OCI-LY7 (cell line): ENCODE measurements around the gene C11orf24. TPM values are rescaled to one million over a fixed set of nuclear protein-coding genes. Genes with fewer than 3 reads are reported as not detected.

Experiments
- BruUV-seq: library from RNA; stranded (reverse); fragments of 400-500 nt; replicated peaks from 2 replicates; lab custom pipeline; 2021; lab: Mats Ljungman, UMichigan
- CTCF ChIA-PET: fragments of 300-600 bp; sonication (Branson Sonifier 250); formaldehyde crosslinking; loops from one replicate; lab custom pipeline; 2022; ENCODE audit warnings: antibody characterized with exemption; ENCODE audit not compliant: unreplicated experiment; lab: Charles Lee
- POLR2A ChIA-PET: fragments of 300-600 bp; sonication (Branson Sonifier 250); formaldehyde crosslinking; loops from one replicate; lab custom pipeline; 2022; ENCODE audit warnings: antibody characterized with exemption; lab: Charles Lee
- DNase-seq: peaks from one replicate; pipeline ENCODE4 v3.0.0-alpha.2; 2015; ENCODE audit warnings: low spot score
- H2AFZ ChIP-seq: fragments of 200-600 bp; sonication (generic), shearing (Covaris generic); 2 replicates; pipeline ENCODE4 v1.6.1; 2014; ENCODE audit warnings: mild to moderate bottlenecking, antibody characterized with exemption, low read length, moderate library complexity
- H3K27ac ChIP-seq: fragments of 200-600 bp; sonication (generic); 2 replicates; pipeline ENCODE4 v1.5.1; 2014; ENCODE audit warnings: mixed run types, low read depth, mild to moderate bottlenecking, moderate library complexity, low read length, inconsistent platforms; ENCODE audit not compliant: poor library complexity, severe bottlenecking
- H3K36me3 ChIP-seq: fragments of 200-600 bp; sonication (generic); 2 replicates; pipeline ENCODE4 v1.6.1; 2014; ENCODE audit warnings: mild to moderate bottlenecking, antibody characterized with exemption, low read length, moderate library complexity, mixed read lengths; ENCODE audit not compliant: insufficient read depth
- H3K4me1 ChIP-seq: fragments of 200-600 bp; sonication (generic); 2 replicates; pipeline ENCODE4 v1.5.1; 2014; ENCODE audit warnings: mild to moderate bottlenecking, low read length; ENCODE audit not compliant: insufficient read depth, poor library complexity, severe bottlenecking
- H3K4me2 ChIP-seq: fragments of 200-600 bp; sonication (generic); 2 replicates; pipeline ENCODE4 v1.6.1; 2014; ENCODE audit warnings: mild to moderate bottlenecking, low read length
- H3K4me3 ChIP-seq: fragments of 200-600 bp; sonication (generic); 2 replicates; pipeline ENCODE4 v1.5.1; 2014; ENCODE audit warnings: mild to moderate bottlenecking, low read depth, low read length; ENCODE audit not compliant: poor library complexity, severe bottlenecking
- H3K79me2 ChIP-seq: fragments of 200-600 bp; sonication (generic); 2 replicates; pipeline ENCODE4 v1.6.1; 2016; ENCODE audit warnings: low read depth, mild to moderate bottlenecking, low read length, moderate library complexity, mixed read lengths; ENCODE audit not compliant: insufficient read depth
- H3K9me2 ChIP-seq: fragments of 200-600 bp; sonication (generic); 2 replicates; pipeline ENCODE4 v1.6.1; 2016; ENCODE audit warnings: mild to moderate bottlenecking, low read length, mixed read lengths; ENCODE audit not compliant: insufficient read depth
- H3K9me3 ChIP-seq: fragments of 200-600 bp; sonication (generic); 2 replicates; pipeline ENCODE4 v1.6.1; 2014; ENCODE audit warnings: mild to moderate bottlenecking, mixed run types, low read length, mixed read lengths
- H4K20me1 ChIP-seq: fragments of 200-600 bp; sonication (generic); 2 replicates; pipeline ENCODE4 v1.6.1; 2014; ENCODE audit warnings: mild to moderate bottlenecking, antibody characterized with exemption, low read length, moderate library complexity, mixed read lengths; ENCODE audit not compliant: insufficient read depth
- CTCF ChIP-seq: fragments of 200-600 bp; sonication (generic); conservative IDR thresholded peaks from 2 replicates; pipeline ENCODE4 v1.5.1; 2014; ENCODE audit warnings: mild to moderate bottlenecking, antibody characterized with exemption, low read length, moderate library complexity, mixed read lengths
- EZH2phosphoT487 ChIP-seq: fragments of 200-600 bp; sonication (generic); IDR thresholded peaks from 2 replicates; pipeline ENCODE4 v1.6.1; 2018; ENCODE audit warnings: low read depth, borderline replicate concordance, mild to moderate bottlenecking, mixed run types, antibody characterized with exemption, low read length, moderate library complexity, mixed read lengths
- intact Hi-C: fragments of 100-400 bp; cut with micrococcal nuclease; formaldehyde crosslinking; loops from one replicate; pipeline ENCODE4 v1.10.0; 2022; ENCODE audit not compliant: unreplicated experiment
- total RNA-seq, 2 experiments: library from RNA; depleted of rRNA in 1 of 2; stranded (reverse); fragments of >200 nt in 1 of 2; shearing (Covaris generic) in 1 of 2; gene quantifications; 2 replicates each; pipeline ENCODE4 v1.2.3, GENCODE V29; 2014 to 2022

C11orf24 gene
- total RNA-seq, 2 experiments from 2014 or later = 81.1 to 94.1 TPM

- POLR2A ChIA-PET = no interaction called here
- H3K79me2 ChIP-seq = peaks cover 30% of the 10 kb centered on the region
- DNase-seq = no peak
- H3K4me1 ChIP-seq = peaks cover 46% of the 10 kb centered on the region
- no peak overlapping the region for H3K27ac ChIP-seq
- CTCF ChIA-PET = no interaction called here
- H3K36me3 ChIP-seq = peaks cover 91% of the 10 kb centered on the region
- intact Hi-C loops = no loop called here
- no peaks in the 10 kb centered on the region for H3K9me3 ChIP-seq
- no peak overlapping the region for H2AFZ ChIP-seq
- no peak for TF ChIP-seq CTCF
- TF ChIP-seq EZH2phosphoT487 = no peak
- H3K4me3 ChIP-seq = no peak overlapping the region
- H4K20me1 ChIP-seq = no peaks in the 10 kb centered on the region
- no peak overlapping the region for H3K4me2 ChIP-seq
- no peaks in the 10 kb centered on the region for H3K9me2 ChIP-seq
- no TSS peak for BruUV-seq
Measured at GRCh38 chr11:68264244-68264643, 7.5 kb downstream of the C11orf24 start.

- peaks cover 39% of the 10 kb centered on the region for H3K4me1 ChIP-seq
- no peaks in the 10 kb centered on the region for H4K20me1 ChIP-seq
- intact Hi-C loops = no loop called here
- H2AFZ ChIP-seq = no peak overlapping the region
- no peak overlapping the region for H3K4me2 ChIP-seq
- no TSS peak for BruUV-seq
- no peak for TF ChIP-seq CTCF
- TF ChIP-seq EZH2phosphoT487 = no peak
- H3K4me3 ChIP-seq = no peak overlapping the region
- POLR2A ChIA-PET = no interaction called here
- peaks cover 23% of the 10 kb centered on the region; the same call in 1 of the 2 replicates for H3K79me2 ChIP-seq
- no peak for DNase-seq
- H3K36me3 ChIP-seq = peaks cover 84% of the 10 kb centered on the region
- H3K9me3 ChIP-seq = no peaks in the 10 kb centered on the region
- no peaks in the 10 kb centered on the region for H3K9me2 ChIP-seq
- CTCF ChIA-PET = no interaction called here
- H3K27ac ChIP-seq = no peak overlapping the region
Measured at GRCh38 chr11:68263444-68264035, 8.2 kb downstream of the C11orf24 start.

GRCh38 chr11:68262544-68262827, 9.3 kb downstream of the C11orf24 start:
- Histone ChIP-seq H3K36me3 (peaks cover 75% of the 10 kb centered on the region), H3K4me1 (peaks cover 33% of the 10 kb centered on the region), H4K20me1 (no peaks in the 10 kb centered on the region), H3K9me3 (no peaks in the 10 kb centered on the region), H3K27ac (no peak overlapping the region), H3K4me2 (no peak overlapping the region), H3K4me3 (no peak overlapping the region), H3K79me2 (peaks cover 14% of the 10 kb centered on the region; the same call in 1 of the 2 replicates), H3K9me2 (no peaks in the 10 kb centered on the region), H2AFZ (no peak overlapping the region)
- intact Hi-C loops = no loop called here
- no peak for TF ChIP-seq EZH2phosphoT487
- no peak for TF ChIP-seq CTCF
- BruUV-seq = no TSS peak
- no peak for DNase-seq
- POLR2A ChIA-PET = no interaction called here
- CTCF ChIA-PET = no interaction called here
